Measurements from ENCODE around the gene NBR1.
A peak's percentile ranks its signal among the peaks of the same experiment; 100 is the strongest.
"Not testable (repeated sequence)": the region's sequence is repeated elsewhere in the genome, so short reads cannot be mapped to it uniquely, and the experiment has no call there.

Gene NBR1

GRCh38 chr17:43159957-43160356 is 11.1 kb upstream of the NBR1 start:
- not testable (repeated sequence) for DNase-seq

- DNase-seq = not testable (repeated sequence)
Measured at GRCh38 chr17:43165971-43166370, 5.0 kb upstream of the NBR1 start.

- peak; percentile 49 for DNase-seq
Measured at GRCh38 chr17:43169561-43170139, 1.4 kb upstream of the NBR1 start.

- peak; percentile 96 for DNase-seq
Measured at GRCh38 chr17:43170140-43170765, 761 bp upstream of the NBR1 start.

- DNase-seq = peak; percentile 2
Measured at GRCh38 chr17:43171586-43172487, 823 bp downstream of the NBR1 start.

GRCh38 chr17:43175213-43176118 is 4.5 kb downstream of the NBR1 start:
- no peak for DNase-seq

- no peak for DNase-seq
Measured at GRCh38 chr17:43176119-43176570, 5.1 kb downstream of the NBR1 start.

- DNase-seq = no peak
Measured at GRCh38 chr17:43183921-43184320, 12.9 kb downstream of the NBR1 start.

- not testable (repeated sequence) for DNase-seq
Measured at GRCh38 chr17:43186656-43187055, 15.6 kb downstream of the NBR1 start.

GRCh38 chr17:43193251-43193650 is 22.2 kb downstream of the NBR1 start:
- DNase-seq = no peak

- DNase-seq = no peak
Measured at GRCh38 chr17:43199633-43200032, 28.6 kb downstream of the NBR1 start.

GRCh38 chr17:43200127-43200526 is 29.1 kb downstream of the NBR1 start:
- DNase-seq = no peak

- not testable (repeated sequence) for DNase-seq
Measured at GRCh38 chr17:43203013-43203412, 32.0 kb downstream of the NBR1 start.

- DNase-seq = no peak
Measured at GRCh38 chr17:43210576-43210975, 39.6 kb downstream of the NBR1 start.

- no peak for DNase-seq
Measured at GRCh38 chr17:43211123-43211479, 40.1 kb downstream of the NBR1 start.

- DNase-seq = no peak
Measured at GRCh38 chr17:43211480-43212402, 40.7 kb downstream of the NBR1 start, which contains the start of gene TMEM106A. Gene TMEM106A, plus strand, starts transcription at chr17:43211875. Its CDS starts 1,167 bp downstream, at chr17:43213042.

GRCh38 chr17:43212641-43213490 is 41.9 kb downstream of the NBR1 start:
- no peak for DNase-seq

GRCh38 chr17:43213545-43213944 is 42.5 kb downstream of the NBR1 start:
- DNase-seq = no peak

GRCh38 chr17:43215341-43215740 is 44.3 kb downstream of the NBR1 start:
- no peak for DNase-seq

- no peak for DNase-seq
Measured at GRCh38 chr17:43216369-43216761, 45.4 kb downstream of the NBR1 start.
